22Rv1 (cell line): Measurements from ENCODE around the gene LILRA6.

Experiments
- ZFX ChIP-seq: fragments of 450-650 bp; IDR thresholded peaks from 2 replicates; pipeline ENCODE4 v1.6.1; 2017; ENCODE audit warnings: antibody characterized with exemption, borderline replicate concordance
- TF ChIP-seq, protein P1 (sequence below): fragments of 450-650 bp; IDR thresholded peaks from 2 replicates; pipeline ENCODE4 v1.5.1; 2017; ENCODE audit warnings: mild to moderate bottlenecking

DNA sequence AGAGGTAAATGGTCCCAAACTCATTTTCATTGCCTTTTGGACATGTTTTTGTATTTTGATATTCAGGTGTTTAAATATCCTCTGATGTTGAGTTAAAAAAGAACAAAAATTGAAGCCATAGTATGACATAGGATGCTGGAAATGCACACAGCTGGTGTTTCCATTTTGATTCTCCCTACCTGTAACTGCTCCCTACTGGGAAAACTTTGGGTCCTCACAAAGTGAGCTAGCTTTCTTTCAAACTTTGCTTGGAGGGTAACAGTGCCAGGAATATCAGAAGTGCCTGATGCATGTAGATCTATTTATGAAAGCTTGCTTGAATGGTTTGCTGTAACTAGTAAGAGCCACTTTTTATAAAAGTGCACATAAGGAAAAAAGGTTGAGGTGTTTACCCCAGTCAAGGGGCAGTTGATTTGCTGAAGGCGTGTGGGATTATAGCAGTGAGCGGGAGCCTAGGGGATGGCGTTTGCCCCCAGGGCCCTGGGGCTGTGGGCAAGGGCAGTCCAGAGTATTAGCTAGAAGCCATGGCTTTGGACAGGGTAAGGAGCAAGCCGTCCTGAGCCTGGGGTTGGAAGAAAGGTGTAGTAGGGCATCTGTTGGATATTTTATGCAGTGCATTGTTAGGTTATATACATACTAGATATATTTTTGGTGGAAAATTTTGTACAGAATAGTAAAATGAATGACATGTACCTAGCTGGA lies 37.7 kb downstream of the LILRA6 start:
- TF ChIP-seq, protein P1, sequence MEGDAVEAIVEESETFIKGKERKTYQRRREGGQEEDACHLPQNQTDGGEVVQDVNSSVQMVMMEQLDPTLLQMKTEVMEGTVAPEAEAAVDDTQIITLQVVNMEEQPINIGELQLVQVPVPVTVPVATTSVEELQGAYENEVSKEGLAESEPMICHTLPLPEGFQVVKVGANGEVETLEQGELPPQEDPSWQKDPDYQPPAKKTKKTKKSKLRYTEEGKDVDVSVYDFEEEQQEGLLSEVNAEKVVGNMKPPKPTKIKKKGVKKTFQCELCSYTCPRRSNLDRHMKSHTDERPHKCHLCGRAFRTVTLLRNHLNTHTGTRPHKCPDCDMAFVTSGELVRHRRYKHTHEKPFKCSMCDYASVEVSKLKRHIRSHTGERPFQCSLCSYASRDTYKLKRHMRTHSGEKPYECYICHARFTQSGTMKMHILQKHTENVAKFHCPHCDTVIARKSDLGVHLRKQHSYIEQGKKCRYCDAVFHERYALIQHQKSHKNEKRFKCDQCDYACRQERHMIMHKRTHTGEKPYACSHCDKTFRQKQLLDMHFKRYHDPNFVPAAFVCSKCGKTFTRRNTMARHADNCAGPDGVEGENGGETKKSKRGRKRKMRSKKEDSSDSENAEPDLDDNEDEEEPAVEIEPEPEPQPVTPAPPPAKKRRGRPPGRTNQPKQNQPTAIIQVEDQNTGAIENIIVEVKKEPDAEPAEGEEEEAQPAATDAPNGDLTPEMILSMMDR, result no peak
- no peak for TF ChIP-seq ZFX
